Measurements from ENCODE around the gene MPZL3. TPM values are rescaled to one million over a fixed set of nuclear protein-coding genes. Genes with fewer than 3 reads are reported as not detected.

Gene MPZL3
- total RNA-seq, 1 experiment from 2014 or later, result 8.7 TPM

GRCh38 chr11:118213201-118213600, 39.0 kb downstream of the MPZL3 start:
- no peak overlapping the region for H3K9ac ChIP-seq (ENCODE audit: low read length)
- no peak overlapping the region for H3K4me2 ChIP-seq (ENCODE audit: low read length)
- ATAC-seq (no peak), DNase-seq (ENCODE audit: low read depth, low spot score) (no peak)
- H3K36me3 ChIP-seq (ENCODE audit: control insufficient read depth in 1 of 2, insufficient read depth in 2 of 2, low read length in 2 of 2), result no peaks in the 10 kb centered on the region
- BruUV-seq (replicated peaks), result no TSS peak
- CTCF ChIA-PET, result interaction anchor here (2.5 kb wide), 1 partner anchor 15 kb away, joined by 10 read pairs; no protein-coding TSS in a partner anchor
- H3K9me2 ChIP-seq (ENCODE audit: insufficient read depth), result no peaks in the 10 kb centered on the region
- H3K79me2 ChIP-seq (ENCODE audit: insufficient read depth, low read length), result no peaks in the 10 kb centered on the region
- intact Hi-C loops (cut with micrococcal nuclease), result no loop called here
- H3K4me3 ChIP-seq (replicated peaks in 1 of 2; ENCODE audit: low read depth in 1 of 2, low read length in 2 of 2), result no peak overlapping the region
- no peak overlapping the region for H3K27ac ChIP-seq (ENCODE audit: low read depth, low read length)
- RAD21 ChIA-PET (ENCODE audit: low non-redundant PET in 1 of 2, low total read pairs in 2 of 2, uncharacterized antibody in 2 of 2, unreplicated experiment in 2 of 2), result no interaction called here
- H3K9me3 ChIP-seq (ENCODE audit: control insufficient read depth in 1 of 2, insufficient read depth in 1 of 2, low read depth in 1 of 2, low read length in 2 of 2), result no peaks in the 10 kb centered on the region
- H3K4me1 ChIP-seq (ENCODE audit: control insufficient read depth in 1 of 2, insufficient read depth in 2 of 2, low read length in 2 of 2), result no peaks in the 10 kb centered on the region
- H2AFZ ChIP-seq (ENCODE audit: low read depth, low read length, poor library complexity, severe bottlenecking), result no peak overlapping the region
- POLR2A ChIA-PET, result no interaction called here
- peaks cover 16% of the 10 kb centered on the region; the same call in 1 of the 2 replicates for H3K27me3 ChIP-seq (ENCODE audit: insufficient read depth, low read length)
- no peaks in the 10 kb centered on the region for H4K20me1 ChIP-seq (ENCODE audit: insufficient read depth)
- TF ChIP-seq, protein P1, sequence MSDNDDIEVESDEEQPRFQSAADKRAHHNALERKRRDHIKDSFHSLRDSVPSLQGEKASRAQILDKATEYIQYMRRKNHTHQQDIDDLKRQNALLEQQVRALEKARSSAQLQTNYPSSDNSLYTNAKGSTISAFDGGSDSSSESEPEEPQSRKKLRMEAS (IDR thresholded peaks at IDR 0.05), result no peak
- TF ChIP-seq ZBTB33 (IDR thresholded peaks at IDR 0.05; ENCODE audit: extremely low read depth, insufficient replicate concordance, low read length) (no peak), RAD21 (IDR thresholded peaks at IDR 0.05; ENCODE audit: low read depth) (no peak)

GRCh38 chr11:118212781-118213191, 39.4 kb downstream of the MPZL3 start:
- Histone ChIP-seq H3K9ac (ENCODE audit: low read length) (no peak overlapping the region), H3K27ac (ENCODE audit: low read depth, low read length) (no peak overlapping the region), H3K79me2 (ENCODE audit: insufficient read depth, low read length) (no peaks in the 10 kb centered on the region), H3K27me3 (ENCODE audit: insufficient read depth, low read length) (peaks cover 16% of the 10 kb centered on the region; the same call in 1 of the 2 replicates), H2AFZ (ENCODE audit: low read depth, low read length, poor library complexity, severe bottlenecking) (no peak overlapping the region), H3K4me1 (ENCODE audit: control insufficient read depth in 1 of 2, insufficient read depth in 2 of 2, low read length in 2 of 2) (no peaks in the 10 kb centered on the region), H3K9me2 (ENCODE audit: insufficient read depth) (no peaks in the 10 kb centered on the region), H3K4me3 (replicated peaks in 1 of 2; ENCODE audit: low read depth in 1 of 2, low read length in 2 of 2) (no peak overlapping the region), H4K20me1 (ENCODE audit: insufficient read depth) (no peaks in the 10 kb centered on the region), H3K9me3 (ENCODE audit: control insufficient read depth in 1 of 2, insufficient read depth in 1 of 2, low read depth in 1 of 2, low read length in 2 of 2) (no peaks in the 10 kb centered on the region), H3K4me2 (ENCODE audit: low read length) (no peak overlapping the region), H3K36me3 (ENCODE audit: control insufficient read depth in 1 of 2, insufficient read depth in 2 of 2, low read length in 2 of 2) (no peaks in the 10 kb centered on the region)
- intact Hi-C loops (cut with micrococcal nuclease), result no loop called here
- ChIA-PET CTCF (interaction anchor here (2.5 kb wide), 1 partner anchor 14 kb away, joined by 10 read pairs; no protein-coding TSS in a partner anchor), RAD21 (ENCODE audit: low non-redundant PET in 1 of 2, low total read pairs in 2 of 2, uncharacterized antibody in 2 of 2, unreplicated experiment in 2 of 2) (no interaction called here), POLR2A (no interaction called here)
- BruUV-seq (replicated peaks), result no TSS peak
- ATAC-seq, result no peak
- DNase-seq (ENCODE audit: low read depth, low spot score), result no peak
- TF ChIP-seq TCF7L2 (IDR thresholded peaks at IDR 0.05; ENCODE audit: borderline replicate concordance, extremely low read depth, insufficient read depth, insufficient read length) (no peak), SIN3A (IDR thresholded peaks at IDR 0.05; ENCODE audit: low read depth) (no peak), YY1 (IDR thresholded peaks at IDR 0.05; ENCODE audit: extremely low read depth, insufficient replicate concordance, low read depth, low read length) (no peak), POLR2AphosphoS5 (IDR thresholded peaks at IDR 0.05; ENCODE audit: low read depth, low read length) (no peak), CBX3 (IDR thresholded peaks at IDR 0.05; ENCODE audit: low read depth) (no peak), POLR2A (IDR thresholded peaks at IDR 0.05; ENCODE audit: borderline replicate concordance, extremely low read depth, insufficient read depth, insufficient read length) (no peak), ZFX (IDR thresholded peaks at IDR 0.05) (no peak), ZNF274 (IDR thresholded peaks at IDR 0.05; ENCODE audit: low read depth, low read length) (no peak), JUND (IDR thresholded peaks at IDR 0.05) (no peak)
- TF ChIP-seq, protein P2, sequence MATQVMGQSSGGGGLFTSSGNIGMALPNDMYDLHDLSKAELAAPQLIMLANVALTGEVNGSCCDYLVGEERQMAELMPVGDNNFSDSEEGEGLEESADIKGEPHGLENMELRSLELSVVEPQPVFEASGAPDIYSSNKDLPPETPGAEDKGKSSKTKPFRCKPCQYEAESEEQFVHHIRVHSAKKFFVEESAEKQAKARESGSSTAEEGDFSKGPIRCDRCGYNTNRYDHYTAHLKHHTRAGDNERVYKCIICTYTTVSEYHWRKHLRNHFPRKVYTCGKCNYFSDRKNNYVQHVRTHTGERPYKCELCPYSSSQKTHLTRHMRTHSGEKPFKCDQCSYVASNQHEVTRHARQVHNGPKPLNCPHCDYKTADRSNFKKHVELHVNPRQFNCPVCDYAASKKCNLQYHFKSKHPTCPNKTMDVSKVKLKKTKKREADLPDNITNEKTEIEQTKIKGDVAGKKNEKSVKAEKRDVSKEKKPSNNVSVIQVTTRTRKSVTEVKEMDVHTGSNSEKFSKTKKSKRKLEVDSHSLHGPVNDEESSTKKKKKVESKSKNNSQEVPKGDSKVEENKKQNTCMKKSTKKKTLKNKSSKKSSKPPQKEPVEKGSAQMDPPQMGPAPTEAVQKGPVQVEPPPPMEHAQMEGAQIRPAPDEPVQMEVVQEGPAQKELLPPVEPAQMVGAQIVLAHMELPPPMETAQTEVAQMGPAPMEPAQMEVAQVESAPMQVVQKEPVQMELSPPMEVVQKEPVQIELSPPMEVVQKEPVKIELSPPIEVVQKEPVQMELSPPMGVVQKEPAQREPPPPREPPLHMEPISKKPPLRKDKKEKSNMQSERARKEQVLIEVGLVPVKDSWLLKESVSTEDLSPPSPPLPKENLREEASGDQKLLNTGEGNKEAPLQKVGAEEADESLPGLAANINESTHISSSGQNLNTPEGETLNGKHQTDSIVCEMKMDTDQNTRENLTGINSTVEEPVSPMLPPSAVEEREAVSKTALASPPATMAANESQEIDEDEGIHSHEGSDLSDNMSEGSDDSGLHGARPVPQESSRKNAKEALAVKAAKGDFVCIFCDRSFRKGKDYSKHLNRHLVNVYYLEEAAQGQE (IDR thresholded peaks at IDR 0.05; ENCODE audit: low read depth), result no peak
- TF ChIP-seq, protein P1 (IDR thresholded peaks at IDR 0.05), result no peak
- TF ChIP-seq, protein P3, sequence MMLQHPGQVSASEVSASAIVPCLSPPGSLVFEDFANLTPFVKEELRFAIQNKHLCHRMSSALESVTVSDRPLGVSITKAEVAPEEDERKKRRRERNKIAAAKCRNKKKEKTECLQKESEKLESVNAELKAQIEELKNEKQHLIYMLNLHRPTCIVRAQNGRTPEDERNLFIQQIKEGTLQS (IDR thresholded peaks at IDR 0.05), result no peak
